ENCODE measurements around the gene LRP1. TPM values are rescaled to one million over a fixed set of nuclear protein-coding genes. Genes with fewer than 3 reads are reported as not detected.

Gene LRP1
- total and polyA plus RNA-seq, 4 donors: 87.5 to 375 (median 139) TPM

- DNase-seq (ENCODE audit: low spot score): no peak
- Histone ChIP-seq H3K9me3 (ENCODE audit: control insufficient read depth in 4 of 4, low read length in 3 of 4) (no peaks in the 10 kb centered on the region), H3K27me3 (ENCODE audit: control insufficient read depth in 4 of 4, insufficient read depth in 4 of 4, low read length in 3 of 4) (no peaks in the 10 kb centered on the region), H3K4me1 (ENCODE audit: control insufficient read depth in 4 of 4, insufficient read depth in 4 of 4, low read length in 3 of 4) (no peaks in the 10 kb centered on the region), H3K4me3 (ENCODE audit: low read depth in 1 of 3, low read length in 3 of 3) (no peak overlapping the region), H3K9ac (ENCODE audit: low read depth in 1 of 2, low read length in 2 of 2) (no peak overlapping the region), H3K36me3 (ENCODE audit: control insufficient read depth in 4 of 4, insufficient read depth in 3 of 4, low read depth in 1 of 4, low read length in 3 of 4) (peaks cover 45 to 100% (median 80%) of the 10 kb centered on the region in 4 donors), H3K27ac (ENCODE audit: low read depth in 1 of 2, low read length in 2 of 2) (no peak overlapping the region)
- no peak for TF ChIP-seq CTCF (IDR thresholded peaks at IDR 0.05; ENCODE audit: low read depth, low read length, missing input control)
- no peak for TF ChIP-seq YY1 (IDR thresholded peaks at IDR 0.05)
- no peak for TF ChIP-seq GABPA (IDR thresholded peaks at IDR 0.05 in 1 of 2, conservative IDR thresholded peaks at IDR 0.05 in 1 of 2)
- TF ChIP-seq JUND (IDR thresholded peaks at IDR 0.05): no peak
- no peak for TF ChIP-seq RXRA (IDR thresholded peaks at IDR 0.05)
- no peak for TF ChIP-seq FOXA1 (IDR thresholded peaks at IDR 0.05)
- TF ChIP-seq HNF4A (conservative IDR thresholded peaks at IDR 0.05): no peak
- TF ChIP-seq, protein P1, sequence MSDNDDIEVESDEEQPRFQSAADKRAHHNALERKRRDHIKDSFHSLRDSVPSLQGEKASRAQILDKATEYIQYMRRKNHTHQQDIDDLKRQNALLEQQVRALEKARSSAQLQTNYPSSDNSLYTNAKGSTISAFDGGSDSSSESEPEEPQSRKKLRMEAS (IDR thresholded peaks at IDR 0.05): no peak
- TF ChIP-seq EGR1 (IDR thresholded peaks at IDR 0.05; ENCODE audit: low read depth in 2 of 2): no peak
- TF ChIP-seq ATF3 (IDR thresholded peaks at IDR 0.05): no peak
- no peak for TF ChIP-seq NR2F2 (IDR thresholded peaks at IDR 0.05)
- TF ChIP-seq TAF1 (conservative IDR thresholded peaks at IDR 0.05): no peak
- TF ChIP-seq REST (IDR thresholded peaks at IDR 0.05): no peak
- TF ChIP-seq SP1 (IDR thresholded peaks at IDR 0.05): no peak
- 91% methylated on average over 19 of the region's 19 CpGs for WGBS
Observed at GRCh38 chr12:57193706-57194245, 65.5 kb downstream of the LRP1 start.

GRCh38 chr12:57194253-57194652 lies 66.0 kb downstream of the LRP1 start:
- H3K27me3 ChIP-seq (ENCODE audit: control insufficient read depth in 4 of 4, insufficient read depth in 4 of 4, low read length in 3 of 4): no peaks in the 10 kb centered on the region
- peaks cover 49 to 100% (median 80%) of the 10 kb centered on the region in 4 donors for H3K36me3 ChIP-seq (ENCODE audit: control insufficient read depth in 4 of 4, insufficient read depth in 3 of 4, low read depth in 1 of 4, low read length in 3 of 4)
- H3K9ac ChIP-seq (ENCODE audit: low read depth in 1 of 2, low read length in 2 of 2): no peak overlapping the region
- H3K27ac ChIP-seq (ENCODE audit: low read depth in 1 of 2, low read length in 2 of 2): no peak overlapping the region
- DNase-seq (ENCODE audit: low spot score): no peak
- WGBS: 92% methylated on average over 18 of the region's 18 CpGs
- H3K4me3 ChIP-seq (ENCODE audit: low read depth in 1 of 3, low read length in 3 of 3): no peak overlapping the region
- no peaks in the 10 kb centered on the region for H3K9me3 ChIP-seq (ENCODE audit: control insufficient read depth in 4 of 4, low read length in 3 of 4)
- no peaks in the 10 kb centered on the region for H3K4me1 ChIP-seq (ENCODE audit: control insufficient read depth in 4 of 4, insufficient read depth in 4 of 4, low read length in 3 of 4)
- TF ChIP-seq FOXA1 (IDR thresholded peaks at IDR 0.05) (no peak), FOXA2 (IDR thresholded peaks at IDR 0.05) (no peak), YY1 (IDR thresholded peaks at IDR 0.05) (no peak), RAD21 (IDR thresholded peaks at IDR 0.05) (no peak), ATF3 (IDR thresholded peaks at IDR 0.05) (no peak), HNF4G (IDR thresholded peaks at IDR 0.05) (no peak), CTCF (IDR thresholded peaks at IDR 0.05; ENCODE audit: low read depth, low read length, missing input control) (no peak), ZBTB33 (IDR thresholded peaks at IDR 0.05) (no peak), JUND (IDR thresholded peaks at IDR 0.05) (no peak), GABPA (IDR thresholded peaks at IDR 0.05 in 1 of 2, conservative IDR thresholded peaks at IDR 0.05 in 1 of 2) (no peak), SP1 (IDR thresholded peaks at IDR 0.05) (no peak), RXRA (IDR thresholded peaks at IDR 0.05) (no peak), NR2F2 (IDR thresholded peaks at IDR 0.05) (no peak), TAF1 (conservative IDR thresholded peaks at IDR 0.05) (no peak), EGR1 (IDR thresholded peaks at IDR 0.05; ENCODE audit: low read depth in 2 of 2) (no peak), HNF4A (conservative IDR thresholded peaks at IDR 0.05) (no peak)
- TF ChIP-seq, protein P1 (IDR thresholded peaks at IDR 0.05): no peak
